GM12873 (cell line): Measurements from ENCODE around the gene ENPP6.

Experiments used
- TF ChIP-seq, protein P1 (sequence below): IDR thresholded peaks from 2 replicates; pipeline ENCODE4 v1.5.1; 2012; ENCODE audit warnings: low read depth, mild to moderate bottlenecking, moderate library complexity, low read length, control low read depth; ENCODE audit not compliant: insufficient read depth; ENCODE audit errors: missing control alignments

Gene ENPP6

DNA sequence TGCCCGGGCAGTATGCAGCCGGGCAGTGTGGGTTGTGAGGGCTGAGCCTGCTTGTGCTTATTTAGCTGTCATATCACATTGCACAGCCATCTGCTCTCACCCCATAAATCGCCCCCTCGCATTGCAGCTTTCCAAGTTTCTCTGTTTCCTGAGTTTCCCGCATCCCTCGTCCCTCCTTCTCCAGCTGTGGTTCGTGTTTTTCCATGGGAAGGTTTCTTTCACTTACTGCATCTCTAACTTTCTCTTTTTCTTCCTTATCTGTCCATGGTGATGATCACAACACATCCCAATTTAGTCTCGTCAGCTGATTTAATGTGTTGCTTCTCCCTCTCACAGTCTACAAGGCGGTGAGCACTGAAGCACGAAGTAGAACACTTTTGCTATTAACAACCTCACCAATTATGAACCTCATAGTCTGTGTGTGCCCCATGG lies 118.1 kb downstream of the ENPP6 start:
- TF ChIP-seq, protein P1, sequence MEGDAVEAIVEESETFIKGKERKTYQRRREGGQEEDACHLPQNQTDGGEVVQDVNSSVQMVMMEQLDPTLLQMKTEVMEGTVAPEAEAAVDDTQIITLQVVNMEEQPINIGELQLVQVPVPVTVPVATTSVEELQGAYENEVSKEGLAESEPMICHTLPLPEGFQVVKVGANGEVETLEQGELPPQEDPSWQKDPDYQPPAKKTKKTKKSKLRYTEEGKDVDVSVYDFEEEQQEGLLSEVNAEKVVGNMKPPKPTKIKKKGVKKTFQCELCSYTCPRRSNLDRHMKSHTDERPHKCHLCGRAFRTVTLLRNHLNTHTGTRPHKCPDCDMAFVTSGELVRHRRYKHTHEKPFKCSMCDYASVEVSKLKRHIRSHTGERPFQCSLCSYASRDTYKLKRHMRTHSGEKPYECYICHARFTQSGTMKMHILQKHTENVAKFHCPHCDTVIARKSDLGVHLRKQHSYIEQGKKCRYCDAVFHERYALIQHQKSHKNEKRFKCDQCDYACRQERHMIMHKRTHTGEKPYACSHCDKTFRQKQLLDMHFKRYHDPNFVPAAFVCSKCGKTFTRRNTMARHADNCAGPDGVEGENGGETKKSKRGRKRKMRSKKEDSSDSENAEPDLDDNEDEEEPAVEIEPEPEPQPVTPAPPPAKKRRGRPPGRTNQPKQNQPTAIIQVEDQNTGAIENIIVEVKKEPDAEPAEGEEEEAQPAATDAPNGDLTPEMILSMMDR: no peak

DNA sequence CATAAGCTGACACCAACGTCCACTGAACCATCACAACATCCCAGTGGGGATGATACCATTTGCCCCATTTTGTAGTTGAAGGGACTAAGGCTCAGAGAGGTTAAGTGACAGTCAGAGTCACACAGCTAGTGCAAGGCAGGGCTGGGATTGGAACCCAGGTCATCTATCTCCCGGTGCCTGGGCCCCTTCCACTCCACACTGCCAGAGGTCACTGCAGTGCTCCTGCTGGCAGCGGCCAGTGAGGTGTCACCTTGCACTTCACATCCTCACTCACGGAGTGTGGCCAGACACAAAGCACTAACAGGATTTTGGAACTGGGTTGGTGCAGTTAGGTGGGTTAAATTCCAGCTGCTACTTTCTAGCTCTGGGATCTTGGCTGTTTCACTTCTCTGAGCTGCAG lies 118.7 kb downstream of the ENPP6 start:
- TF ChIP-seq, protein P1: no peak

DNA sequence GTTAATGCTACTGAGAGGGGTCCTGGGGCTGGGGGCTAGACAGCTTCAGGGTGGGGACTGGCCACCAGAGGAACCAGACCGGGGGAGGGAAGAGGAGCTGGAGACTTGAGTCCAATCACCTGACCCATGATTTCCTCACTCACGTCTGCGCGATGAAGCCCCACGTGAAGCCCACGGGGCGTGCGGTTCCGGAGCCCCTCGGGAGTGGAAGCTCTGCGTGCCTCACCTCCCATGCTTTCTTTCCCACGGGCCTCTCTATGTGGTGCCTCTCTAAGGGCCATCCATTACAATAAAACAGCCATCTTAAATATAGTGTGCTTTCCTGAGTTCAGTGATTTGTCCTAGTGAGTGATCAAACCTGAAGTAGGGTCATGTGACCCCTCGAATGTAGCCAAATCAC lies 119.9 kb downstream of the ENPP6 start:
- TF ChIP-seq, protein P1: no peak

DNA sequence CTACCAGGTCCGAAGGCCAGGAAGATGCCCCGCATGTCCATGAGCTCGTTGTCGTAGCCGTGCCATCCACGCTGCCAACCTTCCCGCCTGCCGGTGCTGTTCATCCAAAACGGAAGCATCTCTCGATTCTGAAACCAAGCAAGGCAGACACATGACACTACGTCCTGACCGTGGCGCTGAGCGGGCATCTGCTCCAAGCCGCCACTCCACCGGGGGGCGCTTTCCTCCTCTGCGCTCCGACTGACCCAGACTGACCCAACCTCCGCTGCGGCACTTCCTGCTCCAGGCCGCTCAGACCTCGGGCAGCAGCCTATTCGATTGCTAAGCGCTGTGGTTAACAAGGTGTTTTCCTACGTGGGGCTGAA lies 120.5 kb downstream of the ENPP6 start:
- TF ChIP-seq, protein P1: peak; percentile 48

DNA sequence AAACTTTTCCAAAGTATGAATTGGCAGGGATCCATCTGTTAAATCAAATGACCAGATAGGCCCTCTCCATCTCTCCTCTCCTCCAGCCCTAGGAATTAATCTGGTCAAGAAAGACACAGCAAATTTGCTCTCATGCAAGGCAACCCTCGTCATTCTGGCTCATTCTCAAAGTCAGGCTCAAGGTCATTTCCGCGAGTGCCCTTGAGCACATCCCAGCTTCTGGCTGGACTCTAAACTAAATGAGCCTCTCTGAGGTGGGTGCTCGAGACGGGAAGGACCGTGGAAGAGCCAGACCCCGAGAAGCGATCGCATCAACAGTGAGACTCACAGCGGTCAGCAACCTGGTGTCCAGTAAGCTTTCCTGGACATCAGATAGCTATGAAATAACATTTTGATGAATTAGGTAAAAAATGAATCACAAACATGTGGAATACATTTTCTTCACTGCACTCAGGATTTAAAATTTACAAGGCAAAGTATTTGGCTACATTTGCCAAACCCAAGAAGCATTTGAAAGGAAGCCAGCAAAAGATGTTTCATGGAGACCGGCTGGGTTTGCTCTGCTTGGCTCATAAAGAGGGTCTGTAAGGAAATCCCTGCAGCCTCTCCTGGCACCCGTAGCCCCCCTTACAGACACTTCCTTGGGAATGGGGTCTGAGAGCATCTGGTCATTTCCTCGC lies 121.0 kb downstream of the ENPP6 start:
- TF ChIP-seq, protein P1: no peak

DNA sequence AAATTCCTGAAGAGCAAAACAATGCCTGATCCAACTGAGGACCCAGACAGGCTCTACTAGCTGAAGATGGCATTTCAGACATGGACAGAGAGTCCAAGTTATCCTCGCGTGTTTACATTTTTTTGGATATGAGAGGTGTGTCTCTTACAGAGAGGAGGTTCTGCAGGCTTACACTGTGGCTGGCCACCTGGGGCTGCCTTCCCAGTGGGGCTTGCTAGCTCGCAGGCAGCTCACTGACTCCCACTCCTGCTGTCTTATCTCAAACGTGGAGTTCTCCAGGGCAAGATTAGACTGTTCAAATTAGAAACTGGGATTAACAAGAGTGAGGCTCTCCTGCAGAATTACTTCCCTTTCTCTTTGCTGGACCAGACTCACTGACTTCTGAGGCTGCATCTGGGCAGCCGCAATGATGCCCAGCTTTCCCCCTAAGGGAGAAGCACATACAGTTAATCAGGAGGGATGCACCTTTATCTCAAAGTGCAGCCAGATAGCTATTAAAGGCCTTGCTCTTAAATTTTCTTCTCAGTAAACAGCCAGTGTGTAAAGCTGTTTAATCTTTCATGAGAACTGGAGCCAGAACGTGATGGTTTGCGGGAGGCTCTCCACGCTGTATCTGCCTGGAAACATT lies 123.0 kb downstream of the ENPP6 start:
- TF ChIP-seq, protein P1: no peak

DNA sequence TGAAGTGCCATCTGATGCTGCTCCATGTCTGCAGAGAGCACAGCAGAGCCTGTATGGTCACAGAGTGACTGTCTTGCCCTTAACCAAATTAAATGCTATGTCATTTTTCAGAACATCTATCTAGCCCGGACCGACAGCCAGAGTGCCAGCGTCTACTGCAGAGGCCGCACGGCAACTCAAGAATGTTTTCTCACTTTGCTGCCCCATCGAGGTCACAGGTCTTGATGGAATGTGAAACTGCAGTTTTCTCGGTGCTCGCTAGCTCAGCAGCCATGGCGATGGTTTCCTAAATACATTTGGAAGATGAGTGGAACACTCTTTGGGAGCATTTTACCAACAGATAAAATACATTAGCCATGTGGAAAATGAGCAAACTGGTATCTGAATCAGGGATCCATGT lies 125.7 kb downstream of the ENPP6 start:
- TF ChIP-seq, protein P1: no peak
